H7 (cell line): ENCODE data around the gene JUP. TPM values are rescaled to one million over a fixed set of nuclear protein-coding genes. Genes with fewer than 3 reads are reported as not detected.

Experiments used
- DNase-seq: peaks from one replicate; pipeline ENCODE4 v3.0.0; 2012
- H3K27me3 ChIP-seq: 2 replicates; pipeline ENCODE4 v1.6.0; 2011; ENCODE audit warnings: mild to moderate bottlenecking, low read length; ENCODE audit not compliant: control insufficient read depth, insufficient read depth
- H3K36me3 ChIP-seq: replicated peaks from 2 replicates; pipeline ENCODE4 v1.5.1; 2011; ENCODE audit warnings: low read length; ENCODE audit not compliant: control insufficient read depth, insufficient read depth
- H3K4me3 ChIP-seq: 2 replicates; pipeline ENCODE4 v1.5.1; 2011; ENCODE audit warnings: low read depth, mild to moderate bottlenecking, control low read depth, low read length, moderate library complexity; ENCODE audit not compliant: insufficient read depth
- total RNA-seq: library from RNA; depleted of rRNA; stranded (reverse); fragments of >200 nt; shearing (Covaris generic); gene quantifications from 2 replicates; pipeline ENCODE4 v1.2.3, GENCODE V29; 2014

The JUP gene
- total RNA-seq, 1 experiment from 2014 or later = 68.5 TPM

- H3K4me3 ChIP-seq = no peak overlapping the region
- no peak for DNase-seq
- H3K36me3 ChIP-seq = peaks cover 32% of the 10 kb centered on the region
- H3K27me3 ChIP-seq = no peaks in the 10 kb centered on the region
Observed at GRCh38 chr17:41763327-41763726, 23.2 kb downstream of the JUP start.

GRCh38 chr17:41762841-41763240 lies 23.7 kb downstream of the JUP start:
- H3K4me3 ChIP-seq = no peak overlapping the region
- peaks cover 34% of the 10 kb centered on the region for H3K36me3 ChIP-seq
- DNase-seq = no peak

GRCh38 chr17:41762391-41762790 lies 24.1 kb downstream of the JUP start:
- H3K27me3 ChIP-seq = no peaks in the 10 kb centered on the region
- DNase-seq = no peak
- no peak overlapping the region for H3K4me3 ChIP-seq
- peaks cover 32% of the 10 kb centered on the region for H3K36me3 ChIP-seq

More at GRCh38 chr17:41762841-41763240, 23.7 kb downstream of the JUP start:
- H3K27me3 ChIP-seq = no peaks in the 10 kb centered on the region

DNA sequence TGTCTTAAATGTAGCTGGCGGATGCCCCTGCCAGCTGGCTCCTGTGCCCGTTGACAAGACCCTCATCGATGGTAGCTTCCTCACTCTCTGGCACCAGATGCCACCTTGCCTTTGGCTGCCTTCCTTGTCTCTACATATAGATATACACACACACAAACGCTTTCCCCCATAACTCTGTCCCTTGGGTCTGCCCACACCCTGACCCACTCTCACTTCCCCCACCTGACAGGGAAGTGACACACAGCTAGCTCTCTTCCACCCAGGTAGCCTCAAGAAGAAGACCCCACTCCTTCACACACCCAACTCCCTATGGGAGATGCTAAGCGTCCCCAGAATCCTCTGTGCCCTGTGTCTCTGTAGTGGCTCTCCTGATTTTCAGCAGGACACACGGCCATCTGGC lies 25.6 kb downstream of the JUP start:
- Histone ChIP-seq H3K27me3 (no peaks in the 10 kb centered on the region), H3K36me3 (peaks cover 34% of the 10 kb centered on the region), H3K4me3 (no peak overlapping the region)
- DNase-seq = no peak

DNA sequence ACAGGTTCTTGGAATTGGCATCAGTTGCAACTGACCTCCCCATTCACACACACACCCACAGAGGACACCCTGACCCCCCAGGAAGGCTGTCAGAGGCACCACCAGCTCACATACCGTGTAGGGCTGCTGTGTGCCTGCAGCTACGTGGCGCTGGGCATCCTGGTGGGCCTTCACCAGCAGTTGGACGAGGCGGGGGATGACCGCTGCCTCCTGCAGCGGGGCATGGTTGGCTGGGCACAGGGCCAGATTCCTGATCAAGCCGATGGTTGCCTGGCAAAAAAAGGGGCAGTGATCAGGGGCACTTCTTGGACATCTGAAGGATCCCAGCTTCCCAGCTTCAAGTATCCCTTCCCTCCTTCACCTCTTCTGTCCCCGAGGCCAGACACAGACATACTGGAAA lies 27.9 kb downstream of the JUP start:
- DNase-seq = no peak
- H3K27me3 ChIP-seq = no peaks in the 10 kb centered on the region
- peaks cover 28% of the 10 kb centered on the region for H3K36me3 ChIP-seq
- no peak overlapping the region for H3K4me3 ChIP-seq

DNA sequence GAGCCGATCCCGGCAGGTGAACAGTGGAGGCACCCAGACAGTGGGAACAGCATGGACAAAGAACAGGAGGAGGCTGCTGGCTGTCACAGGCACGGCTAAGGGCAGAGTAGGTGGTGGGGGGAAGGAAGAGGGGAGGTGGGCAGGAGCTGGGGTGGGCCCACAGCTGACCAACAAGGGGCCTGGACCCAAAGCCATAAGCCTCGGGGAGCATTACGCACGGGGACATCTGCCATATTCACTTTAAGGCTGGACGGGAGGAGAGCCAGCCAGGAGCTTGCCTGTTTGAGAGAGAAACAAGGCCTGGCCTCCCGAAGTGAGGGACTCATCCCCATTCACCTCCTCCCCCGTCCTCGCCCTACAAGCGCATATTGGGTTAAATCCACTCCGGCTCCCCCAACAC lies 32.4 kb downstream of the JUP start:
- Histone ChIP-seq H3K4me3 (no peak overlapping the region), H3K36me3 (peaks cover 8% of the 10 kb centered on the region), H3K27me3 (no peaks in the 10 kb centered on the region)
- no peak for DNase-seq

DNA sequence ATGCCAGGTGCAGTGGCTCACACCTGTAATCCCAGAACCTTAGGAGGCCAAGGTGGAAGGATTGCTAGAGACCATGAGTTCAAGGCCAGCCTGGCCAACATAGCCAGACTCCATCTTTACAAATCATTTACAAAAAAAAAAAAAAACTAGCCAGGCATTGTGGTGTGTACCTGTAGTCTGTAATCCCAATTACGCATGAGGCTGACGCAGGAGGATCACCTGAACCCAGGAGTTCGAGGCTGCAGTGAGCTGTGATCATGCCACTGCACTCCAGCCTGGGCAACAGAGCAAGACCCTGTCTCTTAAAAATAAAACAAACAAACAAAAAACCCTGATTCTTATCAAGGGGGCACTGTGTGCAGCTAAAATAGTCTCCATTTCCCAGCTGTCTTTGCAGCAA lies 35.2 kb downstream of the JUP start:
- Histone ChIP-seq H3K27me3 (no peaks in the 10 kb centered on the region), H3K36me3 (no peaks in the 10 kb centered on the region; the same call in 1 of the 2 replicates), H3K4me3 (no peak overlapping the region)
- DNase-seq = no peak

DNA sequence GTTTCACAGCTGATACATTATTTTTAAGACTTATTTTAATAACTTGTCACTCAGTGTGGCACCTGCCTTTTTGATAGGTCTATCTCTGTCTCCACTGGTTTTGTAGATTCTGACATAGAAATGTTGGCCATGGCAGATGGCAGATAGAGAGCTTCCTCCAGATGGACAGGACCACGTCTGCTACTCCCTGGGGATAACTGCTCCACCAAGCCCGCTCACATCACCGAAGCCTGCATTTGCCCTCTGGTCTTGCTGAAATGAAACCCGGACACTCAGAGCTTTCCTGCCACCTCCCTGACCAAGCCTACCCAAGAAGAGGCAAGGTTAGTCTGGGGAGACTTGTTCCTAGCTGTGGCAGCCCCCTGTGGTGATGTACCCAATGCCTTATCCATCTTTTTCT lies 35.6 kb downstream of the JUP start:
- DNase-seq = no peak
- Histone ChIP-seq H3K4me3 (no peak overlapping the region), H3K36me3 (no peaks in the 10 kb centered on the region; the same call in 1 of the 2 replicates), H3K27me3 (no peaks in the 10 kb centered on the region)

GRCh38 chr17:41748275-41748674 lies 38.2 kb downstream of the JUP start:
- Histone ChIP-seq H3K36me3 (no peaks in the 10 kb centered on the region), H3K4me3 (no peak overlapping the region), H3K27me3 (no peaks in the 10 kb centered on the region)
- no peak for DNase-seq

DNA sequence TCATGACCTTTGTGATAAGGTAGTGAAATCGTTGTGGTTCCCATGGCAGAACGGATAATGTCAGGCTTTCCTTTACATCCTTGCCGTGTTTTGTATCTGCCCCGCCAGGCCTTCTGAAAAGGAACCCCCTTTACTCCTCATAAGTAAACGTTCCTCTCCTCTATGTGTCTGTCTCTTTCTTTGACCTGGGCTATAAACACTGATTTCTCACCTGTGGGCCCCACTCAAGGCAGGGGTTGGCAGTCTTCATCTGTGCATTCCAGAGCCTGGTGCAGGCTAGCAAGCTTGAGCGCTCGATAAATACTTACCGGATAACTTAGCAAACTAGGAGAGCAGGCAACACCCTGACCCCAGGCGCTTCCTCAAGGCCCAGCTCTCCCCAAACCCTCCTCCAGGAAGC lies 44.8 kb downstream of the JUP start:
- Histone ChIP-seq H3K4me3 (no peak overlapping the region), H3K27me3 (peaks cover 11% of the 10 kb centered on the region), H3K36me3 (no peaks in the 10 kb centered on the region)
- no peak for DNase-seq

GRCh38 chr17:41740506-41740905 lies 46.0 kb downstream of the JUP start:
- H3K4me3 ChIP-seq = no peak overlapping the region
- peaks cover 23% of the 10 kb centered on the region for H3K27me3 ChIP-seq
- no peak for DNase-seq
- no peaks in the 10 kb centered on the region for H3K36me3 ChIP-seq

- DNase-seq = no peak
Observed at GRCh38 chr17:41739661-41740352, 46.7 kb downstream of the JUP start.

GRCh38 chr17:41738801-41739112 lies 47.8 kb downstream of the JUP start:
- Histone ChIP-seq H3K4me3 (no peak overlapping the region), H3K27me3 (peaks cover 41% of the 10 kb centered on the region), H3K36me3 (no peaks in the 10 kb centered on the region)
- DNase-seq = no peak

More at GRCh38 chr17:41739661-41740352, 46.7 kb downstream of the JUP start:
- Histone ChIP-seq H3K4me3 (no peak overlapping the region), H3K27me3 (peaks cover 30% of the 10 kb centered on the region), H3K36me3 (no peaks in the 10 kb centered on the region)

DNA sequence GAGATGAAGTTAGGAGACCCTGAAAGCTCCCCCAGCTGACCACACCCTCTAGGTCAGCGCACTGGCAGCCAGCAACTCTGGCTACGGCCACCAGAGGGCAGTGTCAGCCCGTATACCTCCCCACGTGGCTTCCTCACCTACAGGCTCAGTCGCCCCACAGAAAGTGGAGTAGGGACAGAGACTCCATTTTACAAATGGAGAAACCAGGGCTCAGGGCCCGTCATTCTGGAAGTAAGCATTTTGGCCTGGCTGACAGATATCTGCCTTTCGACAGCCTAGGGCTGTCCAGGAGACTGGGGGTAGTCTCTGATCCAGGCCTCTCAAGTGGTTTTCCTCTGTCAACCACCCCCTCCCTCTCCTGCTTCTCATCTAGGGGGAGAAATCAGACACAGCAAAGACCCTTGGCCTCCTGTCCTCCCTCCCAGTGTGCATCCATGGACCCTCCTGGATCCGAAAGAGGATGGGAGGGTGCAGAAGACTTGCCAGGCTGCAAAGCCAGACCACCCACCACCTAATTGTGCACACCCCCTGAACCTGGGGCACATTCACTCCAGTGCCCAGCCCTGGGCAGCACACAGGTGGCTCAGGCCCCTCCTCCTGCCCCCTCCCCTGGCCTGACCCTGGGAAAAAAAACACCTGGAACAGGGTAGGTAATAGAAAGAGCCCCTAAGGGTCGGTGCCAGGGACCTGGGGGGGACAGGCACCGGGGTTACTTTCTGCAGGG lies 48.3 kb downstream of the JUP start:
- Histone ChIP-seq H3K36me3 (no peaks in the 10 kb centered on the region), H3K4me3 (no peak overlapping the region), H3K27me3 (peaks cover 46% of the 10 kb centered on the region)
- peak; percentile 94 for DNase-seq

GRCh38 chr17:41737680-41738023 lies 48.9 kb downstream of the JUP start:
- H3K27me3 ChIP-seq = peaks cover 49% of the 10 kb centered on the region
- H3K4me3 ChIP-seq = no peak overlapping the region
- H3K36me3 ChIP-seq = no peaks in the 10 kb centered on the region
- no peak for DNase-seq
